C1 segment of cervical spinal cord (tissue), 14 donors: ENCODE data around the gene FSTL4.

Experiments used
- DNase-seq, 14 donors: peaks; one replicate each; lab custom pipeline; 2025; lab: John Stamatoyannopoulos, UW

FSTL4 gene

GRCh38 chr5:133367984-133368383 is 244.4 kb downstream of the FSTL4 start:
- DNase-seq: no peak

- no peak for DNase-seq
Measured at GRCh38 chr5:133367071-133367786, 245.1 kb downstream of the FSTL4 start.

GRCh38 chr5:133366438-133366837 is 245.9 kb downstream of the FSTL4 start:
- no peak for DNase-seq

- DNase-seq: no peak
Measured at GRCh38 chr5:133365738-133366137, 246.6 kb downstream of the FSTL4 start.

- DNase-seq: no peak
Measured at GRCh38 chr5:133364936-133365707, 247.2 kb downstream of the FSTL4 start.

GRCh38 chr5:133363807-133364587 is 248.3 kb downstream of the FSTL4 start:
- no peak for DNase-seq

- DNase-seq: no peak
Measured at GRCh38 chr5:133362438-133362837, 249.9 kb downstream of the FSTL4 start.

GRCh38 chr5:133361922-133362321 is 250.4 kb downstream of the FSTL4 start:
- no peak for DNase-seq

GRCh38 chr5:133360693-133361472 is 251.5 kb downstream of the FSTL4 start:
- no peak for DNase-seq

GRCh38 chr5:133359861-133360260 is 252.5 kb downstream of the FSTL4 start:
- DNase-seq: no peak

GRCh38 chr5:133358271-133358670 is 254.1 kb downstream of the FSTL4 start:
- no peak for DNase-seq

GRCh38 chr5:133357758-133358157 is 254.6 kb downstream of the FSTL4 start:
- DNase-seq: no peak

GRCh38 chr5:133356984-133357421 is 255.3 kb downstream of the FSTL4 start:
- no peak for DNase-seq

- DNase-seq: no peak
Measured at GRCh38 chr5:133356396-133356983, 255.9 kb downstream of the FSTL4 start.

GRCh38 chr5:133354323-133355185 is 257.8 kb downstream of the FSTL4 start:
- DNase-seq: no peak

- no peak for DNase-seq
Measured at GRCh38 chr5:133353741-133354140, 258.6 kb downstream of the FSTL4 start.

- DNase-seq: no peak
Measured at GRCh38 chr5:133348406-133348805, 263.9 kb downstream of the FSTL4 start.

- no peak for DNase-seq
Measured at GRCh38 chr5:133347039-133347438, 265.3 kb downstream of the FSTL4 start.

- DNase-seq: no peak
Measured at GRCh38 chr5:133344266-133344665, 268.1 kb downstream of the FSTL4 start.

- DNase-seq: peak in 1 of 14 donors; percentile 3
Measured at GRCh38 chr5:133343196-133343595, 269.1 kb downstream of the FSTL4 start.
